Hepatocyte (in vitro differentiated cells): Measurements from ENCODE around the gene RPL7A.

Experiments
- EZH2 ChIP-seq: fragments of 200-600 bp; sonication (generic); IDR thresholded peaks from 2 replicates; pipeline ENCODE4 v1.6.1; 2016; ENCODE audit warnings: antibody characterized with exemption, mild to moderate bottlenecking, borderline replicate concordance
- EZH2phosphoT487 ChIP-seq: fragments of 200-600 bp; sonication (generic); IDR thresholded peaks from one replicate; pipeline ENCODE4 v1.6.1; 2018; ENCODE audit warnings: antibody characterized with exemption, mild to moderate bottlenecking, low read depth, moderate library complexity; ENCODE audit not compliant: unreplicated experiment, severe bottlenecking
- TF ChIP-seq, protein P1 (sequence below): fragments of 200-600 bp; sonication (generic); IDR thresholded peaks from 2 replicates; pipeline ENCODE4 v1.5.1; 2016; ENCODE audit warnings: antibody characterized with exemption, mild to moderate bottlenecking; ENCODE audit not compliant: poor library complexity

DNA sequence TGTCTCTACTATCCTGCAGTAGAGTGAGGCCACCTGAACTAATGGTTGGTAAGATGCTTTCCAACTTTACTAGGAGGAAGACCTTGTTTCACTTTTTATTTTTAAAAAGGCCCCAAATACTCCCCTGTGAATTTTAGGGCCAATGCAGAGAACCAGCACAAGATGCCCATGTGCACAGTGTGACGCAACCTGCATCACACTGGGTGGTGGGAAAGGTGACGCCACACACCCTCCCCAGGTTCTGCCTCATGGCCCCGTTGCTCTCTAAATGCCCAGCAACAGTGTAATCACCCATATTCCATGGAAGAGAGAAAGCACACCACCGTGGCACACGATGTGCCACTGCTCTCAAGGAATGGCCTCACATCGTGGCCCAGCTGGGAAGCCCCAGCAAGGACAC, 21.4 kb downstream of the RPL7A start:
- TF ChIP-seq, protein P1, sequence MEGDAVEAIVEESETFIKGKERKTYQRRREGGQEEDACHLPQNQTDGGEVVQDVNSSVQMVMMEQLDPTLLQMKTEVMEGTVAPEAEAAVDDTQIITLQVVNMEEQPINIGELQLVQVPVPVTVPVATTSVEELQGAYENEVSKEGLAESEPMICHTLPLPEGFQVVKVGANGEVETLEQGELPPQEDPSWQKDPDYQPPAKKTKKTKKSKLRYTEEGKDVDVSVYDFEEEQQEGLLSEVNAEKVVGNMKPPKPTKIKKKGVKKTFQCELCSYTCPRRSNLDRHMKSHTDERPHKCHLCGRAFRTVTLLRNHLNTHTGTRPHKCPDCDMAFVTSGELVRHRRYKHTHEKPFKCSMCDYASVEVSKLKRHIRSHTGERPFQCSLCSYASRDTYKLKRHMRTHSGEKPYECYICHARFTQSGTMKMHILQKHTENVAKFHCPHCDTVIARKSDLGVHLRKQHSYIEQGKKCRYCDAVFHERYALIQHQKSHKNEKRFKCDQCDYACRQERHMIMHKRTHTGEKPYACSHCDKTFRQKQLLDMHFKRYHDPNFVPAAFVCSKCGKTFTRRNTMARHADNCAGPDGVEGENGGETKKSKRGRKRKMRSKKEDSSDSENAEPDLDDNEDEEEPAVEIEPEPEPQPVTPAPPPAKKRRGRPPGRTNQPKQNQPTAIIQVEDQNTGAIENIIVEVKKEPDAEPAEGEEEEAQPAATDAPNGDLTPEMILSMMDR, result no peak
- TF ChIP-seq EZH2, result no peak
- no peak for TF ChIP-seq EZH2phosphoT487
